Right renal pelvis (tissue), 4 donors: ENCODE results near the gene BIN1. TPM values are rescaled to one million over a fixed set of nuclear protein-coding genes. Genes with fewer than 3 reads are reported as not detected.

Experiments used
- DNase-seq, 4 donors: peaks; one replicate each; pipeline ENCODE4 v3.0.0-alpha.2; 2013; ENCODE audit warnings: low read depth in 4 of 4, low spot score in 3 of 4, missing footprints in 1 of 4
- polyA plus RNA-seq, 4 donors: library from polyadenylated mRNA; unstranded; fragments of 120-200 nt; gene quantifications; one replicate each; pipeline ENCODE4 v1.2.1, GENCODE V29; 2013; ENCODE audit not compliant: insufficient read length in 4 of 4

Gene BIN1
- polyA plus RNA-seq, 4 donors, result 89.2 to 142 (median 92.8) TPM

DNA sequence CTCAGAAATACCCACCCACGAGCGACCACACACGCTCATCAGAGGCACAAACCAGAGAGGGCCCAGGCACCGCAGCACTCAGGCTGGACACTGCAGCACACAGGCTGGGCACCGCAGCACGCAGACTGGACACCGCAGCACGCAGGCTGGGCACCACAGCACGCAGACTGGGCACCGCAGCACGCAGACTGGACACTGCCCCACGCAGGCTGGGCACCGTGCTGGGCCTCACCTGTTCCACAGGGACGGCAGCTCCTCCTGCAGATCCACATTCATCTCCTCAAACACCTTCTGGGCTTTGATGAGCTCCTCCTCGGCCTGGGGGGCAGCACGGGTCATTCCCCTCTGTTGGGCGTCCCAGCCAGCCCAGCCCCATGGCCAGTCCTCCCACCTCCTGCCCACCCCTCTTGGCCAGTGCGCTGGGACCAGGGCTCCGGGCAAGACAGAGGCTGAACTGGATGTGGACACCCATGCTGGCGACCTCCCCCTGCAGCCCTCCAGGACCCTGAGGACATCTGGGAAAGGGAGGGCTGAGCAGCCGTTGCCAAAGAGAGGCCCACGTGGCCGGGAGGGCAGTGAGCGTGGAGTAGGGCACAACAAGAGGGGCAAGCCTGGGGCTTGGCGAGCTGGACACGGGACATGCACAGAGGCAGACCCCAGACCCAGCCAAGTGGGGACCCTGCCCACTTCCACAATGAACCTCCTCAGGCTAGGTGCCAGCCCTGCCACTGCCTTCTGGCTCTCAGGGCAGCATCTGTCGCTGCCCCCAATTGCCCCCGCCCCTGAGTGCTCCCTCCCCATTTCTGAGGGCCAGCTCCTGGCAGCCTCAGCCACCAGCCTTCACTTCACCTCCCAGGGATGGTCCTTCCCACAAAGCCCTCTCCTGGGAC, 43.0 kb downstream of the BIN1 start:
- no peak for DNase-seq

DNA sequence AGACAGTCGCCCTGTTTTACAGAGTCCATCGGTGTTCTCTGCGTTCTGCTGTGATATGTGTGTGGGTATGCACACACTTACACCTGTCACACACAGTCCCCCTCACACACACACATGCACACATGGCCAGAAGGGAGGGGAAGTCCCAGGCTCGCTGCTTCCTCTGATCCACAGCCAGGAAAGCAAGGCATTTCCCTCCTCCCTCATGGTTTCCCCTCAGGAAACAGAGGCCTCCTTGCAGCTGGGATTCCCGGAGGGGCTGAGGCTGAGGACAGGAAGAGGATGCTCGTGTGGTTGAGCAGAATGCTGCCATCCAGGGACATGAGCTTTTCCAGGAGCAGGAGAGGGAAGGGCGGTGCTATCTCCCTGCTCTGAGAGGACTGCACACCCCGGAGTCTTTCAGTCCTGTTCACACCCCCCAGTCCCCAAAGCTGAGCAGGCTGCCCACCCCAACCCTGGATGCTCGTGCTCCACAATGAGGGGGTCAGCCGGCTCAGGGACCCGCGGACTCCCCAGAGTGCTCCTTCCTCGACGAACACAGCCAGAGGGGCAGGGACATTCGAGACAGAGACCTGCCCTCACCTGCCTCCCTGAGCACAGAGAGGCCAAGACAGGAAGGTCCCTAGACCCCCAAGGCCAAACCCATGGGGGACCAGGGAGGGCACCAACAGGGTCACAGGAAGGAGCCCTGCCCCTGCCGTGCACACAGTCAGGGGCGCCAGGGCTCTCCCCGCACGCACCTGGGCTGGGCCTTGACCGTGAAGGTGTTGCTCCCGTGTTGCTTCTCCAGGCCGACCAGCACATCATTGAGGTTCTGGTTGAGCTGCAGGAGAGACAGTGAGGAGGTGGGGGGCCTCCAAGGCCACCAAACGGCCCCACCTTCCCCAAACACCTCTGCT, 45.3 kb downstream of the BIN1 start:
- DNase-seq, result no peak

DNA sequence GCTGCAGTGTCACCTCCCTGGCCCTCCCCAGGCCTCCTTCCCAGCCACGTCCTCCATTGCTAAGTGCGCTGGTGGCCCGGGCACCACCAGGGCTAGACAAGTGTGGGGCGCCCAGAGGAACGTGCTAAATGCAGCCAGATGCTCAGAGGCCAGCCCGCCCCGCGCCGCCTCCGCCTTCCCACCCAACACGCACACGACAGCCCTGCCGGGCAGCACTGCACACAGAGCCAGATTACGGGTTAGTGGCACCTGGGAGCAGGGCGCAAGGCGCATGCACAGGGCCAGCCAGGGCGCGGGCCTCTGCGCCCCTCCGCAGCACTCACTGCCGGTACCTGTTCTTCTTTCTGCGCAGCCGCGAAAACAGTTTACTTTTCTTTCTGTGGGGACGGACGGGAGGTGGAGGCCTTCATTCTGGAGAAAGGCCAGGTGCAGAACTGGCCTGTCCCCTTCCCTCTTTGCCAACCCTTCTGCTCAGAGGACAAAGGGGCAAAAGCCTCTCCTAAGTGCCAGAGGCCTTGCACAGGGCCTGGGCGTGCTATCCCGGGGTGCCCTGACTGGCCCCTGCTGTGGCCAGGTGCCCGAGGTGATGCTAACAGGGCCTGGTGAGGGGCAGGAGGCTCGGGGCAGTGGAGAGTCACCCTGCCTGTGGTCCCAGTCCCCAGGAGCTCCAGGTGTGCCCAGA, 46.5 kb downstream of the BIN1 start:
- no peak for DNase-seq

DNA sequence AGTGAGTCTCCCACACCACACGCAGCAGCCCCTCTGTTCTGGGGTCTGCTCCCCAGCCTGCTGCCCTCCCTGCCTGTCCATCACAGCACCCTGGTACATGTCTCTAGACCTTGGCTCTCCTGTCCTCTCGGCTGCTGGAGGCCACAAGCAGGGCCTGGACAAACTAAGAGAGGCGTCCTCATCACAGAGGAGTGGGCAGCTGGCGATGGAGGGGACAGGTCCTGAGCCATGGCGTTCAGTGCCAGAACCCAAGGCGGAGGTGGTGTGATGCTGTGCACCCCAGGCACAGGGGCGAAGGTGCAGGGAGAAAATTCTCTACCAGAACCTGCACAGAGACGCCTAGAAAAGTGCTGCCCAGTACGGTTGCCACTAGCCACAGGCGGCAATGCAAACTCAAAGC, 47.4 kb downstream of the BIN1 start:
- no peak for DNase-seq

DNA sequence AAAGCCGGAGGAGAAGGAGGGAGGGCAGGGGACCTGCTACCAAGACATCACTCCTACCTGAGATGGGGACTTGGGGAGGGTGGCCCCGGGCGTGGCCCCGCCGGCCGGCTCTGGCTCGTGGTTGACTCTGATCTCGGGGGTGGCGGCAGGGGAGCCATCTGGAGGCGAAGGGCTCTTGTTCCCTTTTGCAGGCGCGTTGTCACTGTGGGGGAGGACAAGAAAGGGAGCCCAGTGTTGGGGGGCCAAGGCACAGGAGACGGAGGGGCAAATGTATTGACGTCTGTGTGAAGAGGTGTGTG, 48.1 kb downstream of the BIN1 start:
- no peak for DNase-seq

DNA sequence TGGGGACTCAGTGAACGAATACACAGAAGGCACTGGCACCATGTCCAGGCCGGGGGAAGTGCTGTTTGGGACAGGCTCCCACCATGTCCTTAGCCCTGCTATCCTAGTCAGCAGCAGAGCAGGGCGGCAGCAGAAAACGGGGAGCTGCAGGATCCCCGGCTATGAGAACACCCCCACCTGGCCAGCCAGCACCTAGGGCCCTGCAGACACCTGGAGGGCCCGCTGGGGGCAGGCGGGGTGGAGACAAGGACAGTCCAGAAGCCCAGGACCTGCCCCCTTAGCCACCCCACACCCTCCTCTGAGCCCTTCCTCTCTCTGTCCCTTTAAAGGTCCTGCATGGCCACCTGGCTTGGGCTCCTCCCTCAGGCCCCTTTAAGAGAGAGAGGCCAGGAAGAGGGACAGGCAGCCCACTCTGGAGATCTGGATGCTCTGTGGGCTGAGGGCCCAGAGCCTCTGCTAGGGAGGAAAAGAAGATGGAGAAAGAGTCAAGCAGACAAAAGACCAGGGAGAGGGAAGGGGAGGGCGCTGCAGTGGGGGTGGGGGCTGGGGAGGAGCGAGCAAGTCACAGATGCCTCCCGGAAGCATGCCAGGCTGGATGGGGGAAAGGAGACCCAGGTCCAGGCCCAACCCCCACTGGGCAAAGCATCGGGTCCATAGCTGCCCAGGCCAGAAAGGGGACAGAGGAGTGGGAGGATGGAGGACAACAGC, 48.6 kb downstream of the BIN1 start:
- DNase-seq, result no peak

DNA sequence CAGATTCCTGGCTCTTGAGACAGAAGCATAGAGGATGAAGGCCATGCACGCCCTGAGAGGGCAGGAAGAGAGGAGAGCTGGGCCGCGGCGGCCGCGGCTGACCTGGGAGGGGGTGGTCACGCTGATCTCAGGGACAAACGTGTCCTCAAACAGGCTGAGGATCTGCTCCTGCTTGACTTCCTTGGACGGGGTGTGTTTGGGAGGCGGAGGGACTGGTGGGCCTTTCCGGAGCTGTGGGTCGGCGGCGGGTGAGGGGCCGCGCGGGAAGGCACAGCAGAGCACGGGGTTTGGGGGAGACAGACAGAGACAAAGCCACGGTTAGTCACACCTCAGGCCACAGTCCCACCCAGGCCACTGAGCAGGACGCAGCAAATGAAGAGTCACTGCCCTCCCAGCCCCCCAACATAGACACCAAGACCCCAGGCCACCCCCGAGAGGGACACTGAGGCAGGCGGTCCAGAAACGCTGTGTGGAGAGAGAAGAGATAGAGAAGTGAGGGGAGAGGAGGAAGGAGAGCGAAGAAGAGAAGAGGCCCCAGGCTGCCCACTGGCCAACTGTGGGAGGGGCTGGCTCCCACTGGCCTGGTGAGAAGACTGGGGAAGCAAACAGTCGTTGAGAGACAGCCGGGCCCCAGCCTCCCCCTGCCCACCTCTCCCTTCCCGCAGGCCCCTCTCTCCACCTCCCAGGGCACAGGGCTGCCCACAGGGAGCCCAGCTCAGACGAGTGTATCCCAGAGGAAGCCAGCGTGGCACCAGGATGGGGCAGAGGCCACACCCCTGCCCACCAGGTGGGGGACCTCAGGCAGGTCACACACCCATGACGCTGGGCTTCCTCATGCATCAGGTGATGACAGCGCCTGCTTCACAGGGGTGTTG, 49.3 kb downstream of the BIN1 start:
- DNase-seq, result no peak

DNA sequence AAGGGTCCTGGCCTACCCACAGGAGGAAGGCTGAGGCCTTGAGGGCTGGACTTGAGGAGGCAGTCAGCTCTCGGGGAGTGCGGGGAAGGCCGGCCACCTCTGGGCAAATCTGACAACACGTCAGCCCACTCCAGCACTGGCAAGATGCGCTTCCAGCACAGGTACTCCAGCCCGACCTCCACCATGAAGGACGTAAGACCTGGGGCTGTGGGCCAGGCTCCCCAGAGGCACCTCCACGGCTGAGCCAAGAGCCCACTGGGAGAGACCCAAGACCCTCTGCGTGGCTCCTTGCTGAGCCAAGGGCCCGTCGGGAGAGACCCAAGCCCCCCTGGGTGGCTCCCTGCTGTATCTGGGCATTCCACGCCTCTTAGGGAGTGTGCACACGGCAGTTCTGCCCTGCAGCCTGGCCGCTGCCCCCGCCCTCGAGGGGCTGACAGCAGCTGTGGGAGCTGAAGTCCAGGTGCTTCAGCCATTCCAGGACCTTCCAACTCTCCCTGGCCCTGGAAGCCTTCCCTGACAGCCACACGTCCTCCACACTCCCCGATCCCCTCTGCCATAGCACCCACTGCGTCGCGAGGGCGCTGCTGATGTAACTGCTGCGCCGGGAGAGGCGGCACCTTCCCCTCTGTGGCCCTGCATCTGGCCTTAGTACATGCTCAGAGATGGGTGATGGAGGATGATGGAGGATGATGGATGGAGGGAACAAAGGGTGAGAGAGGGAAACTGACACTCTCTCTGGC, 50.2 kb downstream of the BIN1 start:
- DNase-seq, result no peak

DNA sequence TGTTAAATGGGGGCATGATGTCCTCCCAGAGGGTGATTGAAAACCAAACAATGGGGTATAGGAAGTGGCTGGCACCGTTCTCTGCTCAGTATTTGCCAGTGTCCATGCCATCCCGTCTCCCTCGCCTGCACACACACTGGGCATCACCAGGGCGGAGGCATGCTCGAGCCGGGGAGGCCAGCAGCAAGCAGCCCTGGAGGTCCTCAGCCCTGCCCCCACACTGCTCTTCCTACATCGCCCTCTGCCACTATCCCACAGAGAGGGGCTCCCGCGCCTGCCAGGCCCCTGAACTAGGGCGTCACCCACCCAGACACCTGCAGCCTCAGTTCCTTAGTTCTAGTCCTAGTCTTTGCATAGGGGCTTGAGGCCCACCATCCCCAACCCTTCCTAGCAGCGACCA, 50.9 kb downstream of the BIN1 start:
- no peak for DNase-seq

DNA sequence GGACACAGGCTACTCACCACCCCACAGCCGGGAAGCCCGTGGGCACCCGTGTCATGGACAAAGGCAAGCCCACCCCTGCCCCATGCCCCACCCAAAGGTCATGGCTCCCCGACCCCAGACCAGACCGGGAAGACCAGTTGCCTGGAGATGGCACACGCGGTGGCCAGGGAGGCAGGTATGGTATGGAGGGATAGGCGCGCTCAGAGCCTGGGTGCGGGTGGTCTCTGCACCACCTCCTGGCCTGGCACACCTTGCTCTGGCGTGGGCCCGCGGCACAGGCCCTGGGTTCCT, 51.2 kb downstream of the BIN1 start:
- DNase-seq, result no peak

DNA sequence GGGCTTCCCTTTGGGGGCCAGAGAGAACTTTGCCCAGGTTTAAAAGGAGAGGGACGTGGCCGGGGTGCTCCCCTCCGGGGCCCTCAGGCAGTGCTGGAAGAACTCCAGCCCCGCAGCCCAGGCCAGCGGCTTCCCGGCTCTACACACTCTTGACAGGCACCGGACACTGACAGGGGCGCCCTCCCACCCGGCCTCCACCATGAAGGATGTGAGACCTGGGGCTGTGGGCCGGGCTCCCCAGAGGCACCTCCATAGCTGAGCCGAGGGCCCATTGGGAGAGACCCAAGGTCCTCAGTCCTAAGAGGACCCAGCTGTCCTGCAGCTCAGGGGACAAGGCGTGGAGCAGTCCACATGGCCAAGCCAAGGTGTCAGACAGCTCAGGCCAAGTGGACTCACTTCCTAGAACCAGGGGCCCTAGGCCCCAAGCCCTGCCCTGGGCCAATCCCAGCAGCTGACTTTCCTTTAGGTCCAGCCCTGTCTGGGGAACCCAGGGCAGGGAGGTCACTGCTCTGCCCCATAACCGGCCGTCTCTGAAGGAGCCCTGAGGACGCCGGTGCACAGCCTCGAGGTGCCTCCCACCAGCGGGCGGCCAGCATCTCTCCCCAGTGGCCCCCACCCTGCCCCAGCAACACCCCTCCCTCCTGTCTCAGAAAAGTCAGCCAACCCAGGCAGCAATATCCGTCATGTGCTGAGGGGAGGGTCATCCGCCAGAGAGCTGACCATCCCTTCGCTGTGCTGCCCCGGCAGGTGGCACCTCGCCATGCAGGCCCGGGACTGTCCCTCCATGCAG, 51.8 kb downstream of the BIN1 start:
- no peak for DNase-seq

DNA sequence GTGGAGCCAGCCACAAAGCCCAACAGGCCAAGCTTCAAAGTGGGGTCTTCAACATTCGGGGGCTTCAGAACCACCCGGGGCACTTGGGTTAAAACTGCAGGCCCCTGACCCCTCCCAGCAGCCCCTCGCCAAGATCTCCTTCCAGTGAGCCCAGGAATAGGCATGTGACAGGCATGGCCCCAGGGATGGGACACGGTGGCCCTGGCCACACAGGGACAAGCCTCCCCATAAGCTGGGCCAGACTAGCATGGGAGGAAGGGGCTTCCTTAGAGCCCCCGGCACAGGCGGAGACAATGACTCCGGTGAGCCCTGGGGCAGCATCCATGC, 52.4 kb downstream of the BIN1 start:
- no peak for DNase-seq

DNA sequence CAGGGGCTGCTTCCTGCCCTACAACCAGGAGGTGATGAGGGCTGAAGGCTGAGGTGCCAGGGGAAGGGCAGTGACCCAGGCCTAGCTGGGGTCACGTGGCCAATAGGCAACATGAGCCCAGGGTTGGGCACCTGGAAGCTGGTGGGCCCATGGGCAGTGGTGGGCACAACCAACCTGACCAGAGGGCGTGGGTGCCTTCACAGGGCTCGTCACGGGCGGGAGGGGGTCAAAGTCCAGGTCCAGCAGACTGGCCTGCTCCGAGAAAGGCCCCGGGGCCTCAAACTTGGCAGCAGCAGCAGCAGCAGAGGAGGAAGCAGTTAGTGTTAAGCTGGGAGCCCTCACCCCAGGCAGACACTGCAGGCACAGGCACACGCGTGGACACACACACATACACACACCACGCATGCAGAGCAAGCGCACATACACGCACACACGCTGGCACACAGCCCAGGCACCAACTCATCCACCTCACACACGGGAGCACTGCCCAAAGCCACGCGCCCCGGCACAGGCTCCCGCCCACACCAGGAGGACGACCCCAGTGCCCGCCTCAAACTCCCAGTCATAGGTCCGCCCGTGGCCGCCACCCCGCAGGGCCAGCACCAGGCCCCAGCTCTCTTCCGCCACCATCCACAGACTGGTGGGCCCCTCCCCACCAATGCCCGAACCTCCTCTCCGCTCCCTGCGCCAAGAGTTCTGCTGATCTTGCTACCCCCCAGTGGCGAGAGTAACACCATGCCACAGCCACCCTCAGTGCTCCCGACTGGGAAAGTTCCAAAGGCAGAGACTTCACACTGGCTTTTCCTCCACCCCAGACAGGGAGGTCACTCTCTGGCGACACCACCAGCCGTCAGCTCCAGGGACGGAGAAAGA, 53.0 kb downstream of the BIN1 start:
- no peak for DNase-seq

DNA sequence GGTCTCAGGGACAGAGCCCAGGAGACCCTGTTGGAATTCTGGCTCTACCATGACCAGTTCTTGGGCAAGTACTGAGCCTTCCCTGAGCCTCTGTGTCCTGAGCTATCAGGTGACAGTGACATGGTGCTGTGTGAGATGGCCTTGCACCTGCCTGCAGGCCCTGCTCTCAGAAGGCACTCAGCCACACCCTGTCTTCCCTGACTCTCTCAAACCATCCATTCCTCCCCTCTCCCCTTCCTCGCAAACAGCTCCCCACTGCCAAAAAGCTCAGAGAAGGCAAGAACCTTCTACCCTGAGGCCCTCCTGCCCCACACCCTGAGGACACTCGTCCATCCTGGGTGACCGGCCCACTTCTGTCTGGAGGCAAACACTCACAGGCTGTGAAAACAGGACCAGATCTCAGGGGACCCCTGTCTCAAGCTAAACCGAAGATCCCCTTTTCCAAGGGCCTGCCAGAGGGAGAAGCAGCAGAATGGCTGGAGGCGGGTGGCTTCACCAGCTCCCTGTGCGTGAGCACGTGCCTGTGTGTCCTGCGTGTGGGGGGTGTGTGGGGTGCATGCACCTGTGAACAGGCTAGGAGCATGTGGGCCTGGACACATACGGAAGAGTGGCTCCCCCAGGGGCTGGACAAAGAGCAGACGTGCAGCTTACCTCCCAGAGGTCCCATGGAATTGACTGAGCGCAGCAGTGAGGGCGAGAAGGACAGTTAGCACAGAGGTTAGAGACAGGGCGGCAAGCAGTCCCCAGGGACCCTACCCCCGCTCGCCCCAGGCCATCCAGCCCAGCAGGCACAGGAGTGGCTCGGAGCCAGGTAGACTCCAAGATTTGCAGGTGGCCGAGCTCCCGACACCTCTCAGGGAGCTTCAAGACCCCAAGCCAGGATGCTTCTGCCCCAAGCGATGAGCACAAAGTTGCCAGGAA, 53.9 kb downstream of the BIN1 start:
- DNase-seq, result no peak

DNA sequence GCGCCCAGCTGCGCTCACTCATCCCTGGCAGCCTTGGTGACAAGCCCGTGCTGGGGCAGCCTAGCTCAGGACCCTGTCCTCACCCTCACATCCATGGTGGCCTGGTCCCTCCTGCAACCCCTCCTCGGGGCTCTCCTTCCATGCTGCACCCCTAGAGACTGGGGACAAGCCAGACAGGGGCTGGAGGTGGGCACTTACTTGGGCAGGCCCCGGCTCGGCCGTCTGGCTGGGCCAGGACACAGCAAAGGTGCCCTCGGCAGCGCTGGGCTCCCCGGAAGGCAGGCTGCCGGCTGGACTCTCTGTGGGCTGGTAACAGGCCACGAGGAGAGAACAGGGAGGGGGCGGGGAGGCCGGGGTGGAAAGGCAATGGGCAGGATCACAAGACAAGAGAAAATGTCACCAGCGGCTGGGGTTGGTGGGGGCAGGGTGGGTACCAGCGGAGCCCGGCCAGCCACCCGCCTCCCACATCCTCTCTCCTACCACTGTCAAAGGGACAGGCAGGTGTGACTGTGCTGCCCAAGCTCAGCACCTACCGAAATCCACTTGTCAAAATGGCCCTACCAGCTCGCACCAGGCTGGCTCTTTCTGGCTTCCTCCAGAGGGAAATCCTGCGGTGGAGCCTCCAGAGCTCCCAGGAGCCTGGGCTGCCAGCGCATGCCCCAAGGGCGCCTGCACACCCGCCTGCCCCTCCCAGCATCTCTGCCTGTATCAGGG, 54.7 kb downstream of the BIN1 start:
- no peak for DNase-seq
